Activated CD8-positive, alpha-beta memory T cell treated with anti-CD3 and anti-CD28 coated beads, Interleukin-2, amount 10 ng/mL, durations not matched to agents 7 days and 5 days (primary cell): ENCODE measurements around the gene OOSP4B. TPM values are rescaled to one million over a fixed set of nuclear protein-coding genes. Genes with fewer than 3 reads are reported as not detected.
"Not testable (repeated sequence)": the region's sequence is repeated elsewhere in the genome, so short reads cannot be mapped to it uniquely, and the experiment has no call there.

Experiments used
- ATAC-seq: fragments of 150-1000 bp; cut with Tn5 transposase; one replicate; pipeline ENCODE4 v1.10.0; 2021; ENCODE audit warnings: moderate library complexity
- CTCF ChIA-PET: fragments of 350-600 bp; sonication (Branson Sonifier 250); formaldehyde crosslinking; loops from one replicate; lab custom pipeline; 2021; ENCODE audit warnings: antibody characterized with exemption; lab: Charles Lee
- DNase-seq: peaks from one replicate; pipeline ENCODE4 v3.0.0-alpha.2; 2020
- H3K27ac Mint-ChIP-seq: one replicate; pipeline ENCODE4 v1.8.0; 2021; ENCODE audit warnings: mild to moderate bottlenecking, mixed read lengths
- H3K27me3 Mint-ChIP-seq: one replicate; pipeline ENCODE4 v1.8.0; 2021; ENCODE audit warnings: mixed read lengths
- H3K36me3 Mint-ChIP-seq: one replicate; pipeline ENCODE4 v1.8.0; 2021; ENCODE audit warnings: mild to moderate bottlenecking, mixed read lengths
- H3K4me1 Mint-ChIP-seq: one replicate; pipeline ENCODE4 v1.8.0; 2021; ENCODE audit warnings: mixed read lengths
- H3K4me3 Mint-ChIP-seq: one replicate; pipeline ENCODE4 v1.8.0; 2021; ENCODE audit warnings: mild to moderate bottlenecking, moderate library complexity, mixed read lengths
- H3K9me3 Mint-ChIP-seq: one replicate; pipeline ENCODE4 v1.8.0; 2022; ENCODE audit warnings: low read depth, mixed read lengths
- total RNA-seq, 2 experiments: library from RNA; stranded (reverse); gene quantifications; one replicate each; pipeline ENCODE4 v1.2.3, GENCODE V29; 2021

Gene OOSP4B
- total RNA-seq, 2 experiments from 2014 or later, result not detected

DNA sequence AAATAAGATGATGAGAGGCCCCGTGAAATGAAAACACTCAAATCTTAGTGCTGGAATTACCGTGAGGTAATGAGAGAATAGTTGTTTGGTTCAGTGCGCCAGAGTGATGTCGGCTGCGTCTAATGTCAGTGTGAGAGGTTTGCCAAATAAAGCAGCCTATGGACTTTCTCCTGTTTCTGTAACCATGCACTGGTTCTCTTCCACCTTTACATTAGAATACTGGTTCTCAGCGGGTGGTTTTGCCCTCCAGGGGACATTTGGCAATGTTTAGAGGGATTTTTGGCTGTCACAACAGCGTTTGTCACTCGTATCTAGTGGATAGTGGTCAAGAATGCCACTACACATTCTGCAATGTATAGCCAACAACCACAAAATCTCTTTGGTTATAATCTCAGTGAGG, 1.1 kb downstream of the OOSP4B start:
- H3K4me3 Mint-ChIP-seq, result no peak overlapping the region
- DNase-seq (no peak), ATAC-seq (no peak)
- no peaks in the 10 kb centered on the region for H3K36me3 Mint-ChIP-seq
- no peak overlapping the region for H3K27ac Mint-ChIP-seq
- CTCF ChIA-PET, result no interaction called here
- no peaks in the 10 kb centered on the region for H3K4me1 Mint-ChIP-seq
- H3K9me3 Mint-ChIP-seq, result no peaks in the 10 kb centered on the region
- no peaks in the 10 kb centered on the region for H3K27me3 Mint-ChIP-seq

DNA sequence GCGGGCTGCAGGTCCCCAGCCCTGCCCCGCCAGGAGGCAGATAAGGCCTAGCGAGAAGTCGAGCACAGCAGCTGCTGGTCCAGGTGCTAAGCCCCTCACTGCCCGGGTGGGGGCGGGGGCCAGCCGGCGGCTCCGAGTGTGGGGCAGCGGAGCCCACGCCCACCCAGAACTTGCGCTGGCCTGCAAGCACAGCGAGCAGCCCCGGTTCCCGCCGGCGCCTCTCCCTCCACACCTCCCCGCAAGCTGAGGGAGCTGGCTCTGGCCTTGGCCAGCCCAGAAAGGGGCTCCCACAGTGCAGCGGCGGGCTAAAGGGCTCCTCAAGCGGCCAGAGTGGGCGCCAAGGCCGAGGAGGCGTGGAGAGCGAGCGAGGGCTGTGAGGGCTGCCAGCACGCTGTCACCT, 3.4 kb downstream of the OOSP4B start:
- CTCF ChIA-PET, H3K4me3 Mint-ChIP-seq, H3K9me3 Mint-ChIP-seq, H3K36me3 Mint-ChIP-seq, ATAC-seq, H3K27me3 Mint-ChIP-seq, DNase-seq, H3K4me1 Mint-ChIP-seq, H3K27ac Mint-ChIP-seq: not testable (repeated sequence)

DNA sequence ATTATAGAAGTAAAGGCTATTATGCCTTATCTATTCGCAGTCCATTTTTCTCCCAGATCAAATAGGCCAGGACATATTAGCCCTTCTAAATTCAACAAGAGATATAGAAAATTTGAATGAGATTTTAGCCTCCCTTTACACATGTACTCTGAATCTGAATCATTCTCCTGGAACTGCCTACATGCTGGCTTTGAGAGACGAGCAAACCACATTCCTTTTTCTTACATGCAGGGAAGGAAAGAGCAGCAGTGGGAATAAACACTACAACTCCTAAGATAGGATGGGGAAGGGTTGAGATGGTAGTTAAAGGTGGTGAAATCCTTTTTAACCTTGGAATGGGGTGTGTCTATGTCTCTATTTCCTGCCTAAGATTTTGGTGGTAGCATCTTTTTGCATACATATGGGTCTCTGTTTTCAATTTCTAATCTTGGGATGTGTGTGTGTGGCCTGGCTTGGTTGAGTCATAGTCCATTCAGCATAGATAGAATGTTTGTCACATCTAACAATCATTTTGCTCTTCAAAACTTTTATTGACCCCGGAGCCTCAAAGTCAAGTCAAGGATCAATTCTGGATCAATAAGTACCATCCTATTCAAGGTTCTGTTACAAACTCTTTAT, 12.1 kb downstream of the OOSP4B start:
- DNase-seq (no peak), ATAC-seq (no peak)
- Mint-ChIP-seq H3K9me3 (no peaks in the 10 kb centered on the region), H3K36me3 (no peaks in the 10 kb centered on the region), H3K27me3 (peaks cover 2% of the 10 kb centered on the region), H3K27ac (no peak overlapping the region), H3K4me1 (no peaks in the 10 kb centered on the region), H3K4me3 (no peak overlapping the region)
- CTCF ChIA-PET, result no interaction called here

DNA sequence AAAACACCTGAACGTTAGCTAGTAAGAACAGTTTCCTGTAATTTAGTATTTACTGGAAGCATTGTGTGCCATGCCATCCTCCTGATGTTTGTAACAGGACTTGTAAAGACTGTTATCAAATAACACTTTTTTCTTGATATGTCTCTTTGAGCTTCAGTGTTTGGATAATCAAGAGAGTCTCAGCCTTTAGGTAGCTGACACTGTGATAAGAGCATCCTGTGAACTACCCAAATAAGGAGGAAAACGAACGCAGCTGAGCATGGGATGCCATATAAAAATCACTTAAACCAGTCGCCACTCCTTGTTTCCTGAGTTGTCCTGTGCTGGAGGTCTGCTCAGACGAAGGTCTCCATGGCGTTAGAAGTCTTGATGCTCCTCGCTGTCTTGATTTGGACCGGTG, 23.1 kb downstream of the OOSP4B start, which contains the start of gene OOSP2:
Gene OOSP2 (plus strand): TSS at position 301 of the 400 bp plus-strand sequence. CDS start 51 bp downstream, at position 352.
- no peaks in the 10 kb centered on the region for H3K36me3 Mint-ChIP-seq
- ATAC-seq, result no peak
- CTCF ChIA-PET, result no interaction called here

DNA sequence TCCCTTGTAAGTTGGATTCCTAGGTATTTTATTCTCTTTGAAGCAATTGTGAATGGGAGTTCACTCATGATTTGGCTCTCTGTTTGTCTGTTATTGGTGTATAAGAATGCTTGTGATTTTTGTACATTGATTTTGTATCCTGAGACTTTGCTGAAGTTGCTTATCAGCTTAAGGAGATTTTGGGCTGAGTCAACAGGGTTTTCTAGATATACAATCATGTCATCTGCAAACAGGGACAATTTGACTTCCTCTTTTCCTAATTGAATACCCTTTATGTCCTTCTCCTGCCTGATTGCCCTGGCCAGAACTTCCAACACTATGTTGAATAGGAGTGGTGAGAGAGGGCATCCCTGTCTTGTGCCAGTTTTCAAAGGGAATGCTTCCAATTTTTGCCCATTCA, 33.4 kb downstream of the OOSP4B start:
- DNase-seq, H3K27ac Mint-ChIP-seq, H3K4me1 Mint-ChIP-seq, H3K27me3 Mint-ChIP-seq, CTCF ChIA-PET, H3K9me3 Mint-ChIP-seq, ATAC-seq, H3K4me3 Mint-ChIP-seq, H3K36me3 Mint-ChIP-seq: not testable (repeated sequence)

More for the DNA sequence above, 23.1 kb downstream of the OOSP4B start, which contains the start of gene OOSP2:
- Mint-ChIP-seq H3K27ac (no peak within 1 kb of the TSS), H3K4me3 (no peak within 1 kb of the TSS), H3K9me3 (no peaks in the 10 kb centered on the region), H3K27me3 (no peaks in the 10 kb centered on the region), H3K4me1 (no peaks in the 10 kb centered on the region)
- no peak for DNase-seq

DNA sequence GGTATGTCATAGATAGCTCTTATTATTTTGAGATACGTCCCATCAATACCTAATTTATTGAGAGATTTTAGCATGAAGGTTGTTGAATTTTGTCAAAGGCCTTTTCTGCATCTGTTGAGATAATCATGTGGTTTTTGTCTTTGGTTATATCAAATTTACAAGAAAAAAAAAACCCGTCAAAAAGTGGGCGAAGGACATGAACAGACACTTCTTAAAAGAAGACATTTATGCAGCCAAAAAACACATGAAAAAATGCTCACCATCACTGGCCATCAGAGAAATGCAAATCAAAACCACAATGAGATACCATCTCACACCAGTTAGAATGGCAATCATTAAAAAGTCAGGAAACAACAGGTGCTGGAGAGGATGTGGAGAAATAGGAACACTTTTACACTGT, 33.9 kb downstream of the OOSP4B start:
- ATAC-seq, H3K4me3 Mint-ChIP-seq, DNase-seq, H3K27me3 Mint-ChIP-seq, H3K36me3 Mint-ChIP-seq, H3K4me1 Mint-ChIP-seq, H3K9me3 Mint-ChIP-seq, CTCF ChIA-PET, H3K27ac Mint-ChIP-seq: not testable (repeated sequence)

DNA sequence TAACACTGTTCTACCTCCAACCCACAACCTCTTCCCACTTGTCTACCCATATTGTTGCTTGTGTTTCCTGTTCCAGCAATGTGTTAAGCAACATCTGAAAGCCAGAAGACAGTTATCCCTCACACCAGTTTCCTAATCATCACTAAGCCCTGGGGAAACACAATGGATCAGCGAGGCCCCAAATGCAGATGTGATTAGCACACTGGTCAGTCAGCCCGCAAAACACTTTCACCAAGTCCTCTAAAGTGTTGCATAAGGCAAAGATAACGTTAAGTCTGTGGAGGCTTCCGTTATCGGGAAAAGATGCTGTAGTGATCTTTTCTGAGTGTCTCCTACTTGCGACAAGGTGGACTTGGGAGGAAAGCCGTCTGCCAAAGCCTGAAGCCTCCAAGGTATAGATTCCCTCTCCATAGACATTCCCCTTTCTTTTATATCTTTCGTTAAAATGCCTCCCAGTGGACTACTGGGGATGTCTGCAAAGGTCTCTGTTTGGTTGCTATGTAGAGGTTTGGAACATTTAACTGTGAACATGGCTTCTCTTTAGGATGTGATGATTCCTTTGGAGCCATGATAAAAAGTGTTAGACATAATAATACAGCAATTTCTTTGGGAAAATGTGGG, 39.5 kb downstream of the OOSP4B start, which contains the start of gene MS4A3:
Gene MS4A3 (plus strand): TSS at position 317 of the 621 bp plus-strand sequence. CDS start 4,496 bp downstream, outside the sequence.
- Mint-ChIP-seq H3K27me3 (no peaks in the 10 kb centered on the region), H3K27ac (no peak within 1 kb of the TSS), H3K4me3 (no peak within 1 kb of the TSS), H3K36me3 (no peaks in the 10 kb centered on the region), H3K4me1 (no peaks in the 10 kb centered on the region), H3K9me3 (no peaks in the 10 kb centered on the region)
- CTCF ChIA-PET, result no interaction called here
- no peak for DNase-seq
- ATAC-seq, result no peak

DNA sequence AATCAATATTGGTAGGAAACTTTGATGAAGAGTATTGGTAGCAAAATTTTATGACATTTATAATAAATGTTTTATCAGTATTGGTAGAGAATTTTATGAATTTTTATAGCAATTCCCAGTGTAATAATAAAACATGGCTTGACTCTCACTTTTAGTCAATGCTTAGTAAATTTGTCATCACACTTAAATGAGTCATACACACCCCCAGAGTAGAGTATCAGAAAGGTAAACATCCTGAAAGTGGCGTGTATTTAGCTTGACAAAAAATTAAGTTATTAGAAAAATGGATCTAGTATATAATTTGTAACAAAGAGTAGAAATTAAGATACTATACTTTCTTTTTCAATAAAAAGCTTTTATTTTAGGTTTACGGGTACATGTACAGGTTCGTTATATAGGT, 42.1 kb downstream of the OOSP4B start:
- no peak for ATAC-seq
- Mint-ChIP-seq H3K36me3 (no peaks in the 10 kb centered on the region), H3K4me1 (no peaks in the 10 kb centered on the region), H3K27me3 (no peaks in the 10 kb centered on the region), H3K27ac (no peak overlapping the region), H3K4me3 (no peak overlapping the region), H3K9me3 (no peaks in the 10 kb centered on the region)
- CTCF ChIA-PET, result no interaction called here
- DNase-seq, result no peak

DNA sequence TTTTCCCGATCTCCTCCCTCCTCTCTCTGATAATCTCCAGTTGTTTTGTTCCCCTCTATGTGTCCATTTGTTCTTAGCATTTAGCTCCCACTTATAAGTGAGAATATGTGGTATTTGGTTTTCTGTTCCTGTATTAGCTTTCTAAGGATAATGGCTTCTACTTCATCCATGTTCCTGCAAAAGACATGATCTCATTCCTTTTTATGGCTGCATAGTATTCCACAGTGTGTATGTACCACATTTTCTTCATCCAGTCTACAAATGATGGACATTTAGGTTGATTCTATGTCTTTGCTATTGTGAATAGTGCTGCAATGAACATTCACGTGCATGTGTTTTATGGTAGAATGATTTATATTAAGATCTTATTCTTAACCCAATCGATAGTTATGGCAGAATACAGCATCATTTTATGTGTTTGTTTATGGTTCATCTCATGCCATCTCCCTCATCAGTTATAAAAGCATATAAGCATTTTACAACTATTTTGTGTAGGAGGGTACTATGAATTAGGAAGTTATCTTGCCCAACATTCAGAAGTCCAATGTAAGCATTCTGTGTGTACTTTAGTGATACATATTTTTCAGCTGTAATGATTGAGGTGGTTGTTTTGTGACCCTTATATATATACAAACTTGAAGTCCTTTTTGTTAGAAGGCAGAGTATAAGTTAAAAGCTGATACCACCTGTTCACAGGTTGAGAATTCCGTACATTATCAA, 42.7 kb downstream of the OOSP4B start:
- no peaks in the 10 kb centered on the region for H3K9me3 Mint-ChIP-seq
- no peaks in the 10 kb centered on the region for H3K36me3 Mint-ChIP-seq
- no peak for DNase-seq
- H3K27me3 Mint-ChIP-seq, result no peaks in the 10 kb centered on the region
- CTCF ChIA-PET, result no interaction called here
- H3K4me3 Mint-ChIP-seq, result no peak overlapping the region
- H3K27ac Mint-ChIP-seq, result no peak overlapping the region
- no peak for ATAC-seq
- no peaks in the 10 kb centered on the region for H3K4me1 Mint-ChIP-seq

DNA sequence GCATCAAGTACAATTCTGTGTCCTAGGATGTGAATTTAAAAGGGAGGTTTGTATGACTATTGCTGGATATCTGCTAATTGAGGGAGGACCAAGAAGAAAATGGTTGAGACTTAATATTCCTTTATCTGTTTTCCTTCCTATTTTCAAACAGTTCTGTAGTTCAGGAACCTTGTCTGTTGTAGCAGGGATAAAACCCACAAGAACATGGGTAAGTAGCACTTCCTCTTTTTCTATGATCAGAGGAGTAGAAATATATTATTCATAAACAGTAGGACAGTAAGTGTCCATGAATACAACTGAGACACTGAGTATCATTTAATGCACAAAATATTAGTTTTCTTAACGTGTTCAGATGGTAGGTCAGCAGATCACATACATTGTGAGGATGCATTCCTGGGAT, 47.1 kb downstream of the OOSP4B start:
- no peak overlapping the region for H3K27ac Mint-ChIP-seq
- DNase-seq, result no peak
- H3K4me3 Mint-ChIP-seq, result no peak overlapping the region
- ATAC-seq, result no peak
- CTCF ChIA-PET, result no interaction called here
- no peaks in the 10 kb centered on the region for H3K4me1 Mint-ChIP-seq
- no peaks in the 10 kb centered on the region for H3K36me3 Mint-ChIP-seq
- H3K27me3 Mint-ChIP-seq, result no peaks in the 10 kb centered on the region
- H3K9me3 Mint-ChIP-seq, result no peaks in the 10 kb centered on the region

DNA sequence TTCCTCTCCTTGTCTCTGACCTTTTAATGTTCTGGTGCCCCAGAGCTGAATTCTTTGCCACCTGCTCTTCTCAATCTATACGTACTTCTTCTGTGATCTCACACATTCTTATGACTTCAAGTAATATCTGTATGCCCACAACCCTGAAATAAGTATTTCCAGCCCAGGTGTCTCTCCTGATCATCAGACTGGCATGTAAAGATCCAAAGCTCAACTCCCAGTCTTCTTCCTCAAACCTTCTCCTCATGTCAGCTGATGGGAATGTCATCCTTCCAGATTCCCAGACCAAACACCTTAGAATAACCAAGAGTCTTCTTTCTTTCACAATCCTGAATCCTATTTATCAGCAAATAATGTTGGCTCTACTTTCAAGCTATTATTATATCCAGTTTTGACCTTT, 48.8 kb downstream of the OOSP4B start:
- no peaks in the 10 kb centered on the region for H3K9me3 Mint-ChIP-seq
- CTCF ChIA-PET, result interaction anchor here (0.6 kb wide), 1 partner anchor 199 kb away, joined by 4 read pairs; no protein-coding TSS in a partner anchor

DNA sequence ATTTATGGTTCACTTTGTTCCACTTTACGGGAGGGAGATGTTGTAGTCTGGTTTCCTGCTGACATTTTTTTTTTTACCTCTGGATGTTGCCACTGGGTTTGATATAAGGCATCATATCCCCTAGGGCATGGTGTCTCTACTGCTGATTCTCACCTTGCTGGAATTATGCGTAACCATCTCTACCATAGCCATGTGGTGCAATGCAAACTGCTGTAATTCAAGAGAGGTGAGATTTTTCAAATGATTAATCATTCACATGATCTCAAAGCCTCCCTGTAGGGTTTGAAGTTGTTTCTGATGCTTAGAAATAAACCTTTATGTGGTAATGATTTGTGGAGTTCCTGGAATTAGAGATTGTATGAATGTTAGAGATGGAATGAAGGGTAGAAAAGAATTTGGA, 52.5 kb downstream of the OOSP4B start:
- H3K9me3 Mint-ChIP-seq, result no peaks in the 10 kb centered on the region
- H3K36me3 Mint-ChIP-seq, result no peaks in the 10 kb centered on the region
- ATAC-seq, result no peak
- H3K4me1 Mint-ChIP-seq, result no peaks in the 10 kb centered on the region
- no peak overlapping the region for H3K27ac Mint-ChIP-seq
- no peaks in the 10 kb centered on the region for H3K27me3 Mint-ChIP-seq
- H3K4me3 Mint-ChIP-seq, result no peak overlapping the region
- CTCF ChIA-PET, result no interaction called here
- DNase-seq, result no peak

More for the DNA sequence above, 48.8 kb downstream of the OOSP4B start:
- no peak overlapping the region for H3K27ac Mint-ChIP-seq
- no peaks in the 10 kb centered on the region for H3K36me3 Mint-ChIP-seq
- no peaks in the 10 kb centered on the region for H3K4me1 Mint-ChIP-seq
- no peaks in the 10 kb centered on the region for H3K27me3 Mint-ChIP-seq
- H3K4me3 Mint-ChIP-seq, result no peak overlapping the region
- DNase-seq (no peak), ATAC-seq (no peak)

DNA sequence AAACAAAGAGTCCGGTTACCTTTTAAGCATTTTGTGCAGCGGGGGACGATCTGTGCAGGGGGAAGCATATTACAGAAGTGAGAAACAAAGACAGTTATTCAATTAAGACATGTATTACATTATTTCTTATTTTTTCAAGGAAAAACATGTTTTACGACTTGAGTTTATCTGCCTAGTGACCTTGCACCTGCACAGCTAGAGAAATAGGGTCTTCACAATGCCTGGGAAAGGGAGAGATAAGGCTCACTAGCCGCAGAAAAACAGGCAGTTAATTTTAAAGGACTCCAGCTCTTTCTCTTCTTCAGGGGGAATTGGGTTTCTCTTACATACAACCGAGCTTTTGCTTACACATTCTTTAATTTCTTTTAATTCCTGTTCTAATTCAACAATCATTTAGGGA, 54.7 kb downstream of the OOSP4B start:
- H3K9me3 Mint-ChIP-seq, H3K27me3 Mint-ChIP-seq, H3K27ac Mint-ChIP-seq, H3K36me3 Mint-ChIP-seq, ATAC-seq, DNase-seq, H3K4me3 Mint-ChIP-seq, CTCF ChIA-PET, H3K4me1 Mint-ChIP-seq: not testable (repeated sequence)
